22Rv1 (cell line): ENCODE results near the gene MEF2A.

Source experiments
- CTCF ChIP-seq: fragments of 450-650 bp; IDR thresholded peaks from 2 replicates; pipeline ENCODE4 v1.5.1; 2017; ENCODE audit warnings: mild to moderate bottlenecking
- ZFX ChIP-seq: fragments of 450-650 bp; IDR thresholded peaks from 2 replicates; pipeline ENCODE4 v1.6.1; 2017; ENCODE audit warnings: antibody characterized with exemption, borderline replicate concordance

DNA sequence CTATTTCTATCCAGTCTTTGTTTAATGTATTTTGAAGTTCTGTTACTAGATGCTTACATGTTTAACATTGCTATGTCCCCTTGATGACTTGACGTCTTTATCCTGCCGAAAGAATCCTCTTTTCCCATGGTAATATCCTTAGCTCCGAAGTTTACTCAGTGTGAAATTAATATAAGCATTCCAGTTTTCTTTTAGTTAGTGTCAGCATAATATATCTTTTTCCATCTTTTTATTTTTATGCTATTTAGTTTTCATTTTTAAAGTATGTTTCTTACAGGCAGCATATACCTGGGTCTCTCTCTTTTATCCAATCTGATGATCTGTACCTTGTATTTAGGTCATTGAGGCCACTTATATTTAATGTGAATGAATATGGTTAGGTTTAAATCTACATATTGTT, 39.1 kb upstream of the MEF2A start:
- TF ChIP-seq CTCF, result no peak
- no peak for TF ChIP-seq ZFX
